SK-N-SH (cell line): ENCODE results near the gene PCAT6.

Experiments
- CTCF ChIP-seq: fragments of 200-600 bp; sonication (generic); IDR thresholded peaks from 2 replicates; pipeline ENCODE4 v1.6.1; 2017; ENCODE audit warnings: antibody characterized with exemption, mild to moderate bottlenecking, moderate library complexity
- ELF1 ChIP-seq: IDR thresholded peaks from 2 replicates; pipeline ENCODE4 v1.4.0; 2012
- EZH2phosphoT487 ChIP-seq: fragments of 200-600 bp; sonication (generic); IDR thresholded peaks from 2 replicates; pipeline ENCODE4 v1.6.1; 2017; ENCODE audit warnings: low read depth, mixed run types, mild to moderate bottlenecking, antibody characterized with exemption, moderate library complexity, borderline replicate concordance
- FOXJ3 ChIP-seq: sonication (generic); formaldehyde crosslinking; IDR thresholded peaks from 2 replicates; pipeline ENCODE4 v1.5.1; 2020; ENCODE audit warnings: mild to moderate bottlenecking, missing genetic modification reagents
- NFIC ChIP-seq: IDR thresholded peaks from 2 replicates; pipeline ENCODE4 v1.4.0; 2012; ENCODE audit warnings: borderline replicate concordance
- PBX3 ChIP-seq: IDR thresholded peaks from 2 replicates; pipeline ENCODE4; 2012
- RCOR1 ChIP-seq: fragments of 150-350 bp; IDR thresholded peaks from 2 replicates; pipeline ENCODE4 v1.6.1; 2017; ENCODE audit warnings: antibody characterized with exemption, low read length
- RFX5 ChIP-seq: IDR thresholded peaks from 2 replicates; pipeline ENCODE4 v1.6.1; 2012; ENCODE audit warnings: mild to moderate bottlenecking, improper control_type of control experiment, low read length
- TF ChIP-seq, protein P1 (sequence below): fragments of 150-350 bp; IDR thresholded peaks from 2 replicates; pipeline ENCODE4 v1.6.1; 2017; ENCODE audit warnings: antibody characterized with exemption, low read length, low read depth, borderline replicate concordance

DNA sequence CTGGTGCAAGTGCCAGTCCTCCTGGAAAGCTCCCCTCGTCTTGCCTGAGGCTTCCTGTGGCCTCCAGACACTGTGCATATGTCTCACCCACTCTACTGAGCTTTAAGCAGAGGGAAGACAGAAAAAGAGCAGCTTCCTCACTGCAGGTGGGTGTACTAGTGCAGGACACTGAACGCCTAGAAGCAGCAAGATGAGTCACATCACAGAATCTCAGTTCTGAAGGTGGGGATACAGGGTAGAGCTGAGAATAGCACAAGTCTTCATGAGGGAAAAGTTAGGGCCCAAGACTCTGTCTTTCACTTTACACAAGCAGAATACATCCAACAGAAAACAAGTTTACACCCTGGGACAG, 37.4 kb downstream of the PCAT6 start:
- TF ChIP-seq FOXJ3 (CRISPR knock-in tag) (no peak), RFX5 (no peak), NFIC (no peak), CTCF (no peak), EZH2phosphoT487 (no peak), ELF1 (no peak), PBX3 (no peak), RCOR1 (no peak)
- TF ChIP-seq, protein P1, sequence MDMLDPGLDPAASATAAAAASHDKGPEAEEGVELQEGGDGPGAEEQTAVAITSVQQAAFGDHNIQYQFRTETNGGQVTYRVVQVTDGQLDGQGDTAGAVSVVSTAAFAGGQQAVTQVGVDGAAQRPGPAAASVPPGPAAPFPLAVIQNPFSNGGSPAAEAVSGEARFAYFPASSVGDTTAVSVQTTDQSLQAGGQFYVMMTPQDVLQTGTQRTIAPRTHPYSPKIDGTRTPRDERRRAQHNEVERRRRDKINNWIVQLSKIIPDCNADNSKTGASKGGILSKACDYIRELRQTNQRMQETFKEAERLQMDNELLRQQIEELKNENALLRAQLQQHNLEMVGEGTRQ = no peak
